ENCODE measurements around the gene MRS2.
"Not testable (repeated sequence)": the region's sequence is repeated elsewhere in the genome, so short reads cannot be mapped to it uniquely, and the experiment has no call there.

MRS2 gene

DNA sequence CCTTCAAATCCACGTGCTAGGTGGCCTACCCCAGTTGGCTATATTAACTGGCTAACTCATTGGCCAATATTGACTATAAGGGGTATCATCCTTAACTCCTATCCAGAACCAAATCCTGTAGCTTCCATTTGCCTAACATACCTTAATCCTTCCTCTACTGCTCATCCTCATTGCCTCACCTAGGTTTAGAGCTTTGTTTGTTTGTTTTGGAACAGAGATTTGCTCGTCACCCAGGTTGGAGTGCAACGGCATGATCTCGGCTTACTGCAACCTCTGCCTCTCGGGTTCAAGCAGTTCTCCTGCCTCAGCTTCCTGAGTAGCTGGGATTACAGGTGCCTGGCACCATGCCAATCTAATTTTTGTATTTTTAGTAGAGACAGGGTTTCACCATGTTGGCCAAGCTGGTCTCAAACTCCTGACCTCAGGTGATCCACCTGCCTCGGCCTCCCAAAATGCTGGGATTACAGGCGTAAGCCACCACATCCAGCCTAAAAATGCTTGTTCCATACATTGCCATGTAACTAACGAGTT, 37.6 kb upstream of the MRS2 start:
- not testable (repeated sequence) for H3K9me3 ChIP-seq (ENCODE audit: control insufficient read depth in 1 of 2, low read length in 2 of 2); H3K27ac ChIP-seq (ENCODE audit: low read depth, low read length); H3K4me1 ChIP-seq (ENCODE audit: control insufficient read depth in 1 of 2, insufficient read depth in 2 of 2, low read length in 2 of 2); H3K36me3 ChIP-seq (ENCODE audit: control insufficient read depth in 1 of 2, insufficient read depth in 2 of 2, low read length in 2 of 2); H3K9ac ChIP-seq (ENCODE audit: low read depth in 1 of 2, low read length in 2 of 2); H3K27me3 ChIP-seq (ENCODE audit: control insufficient read depth in 1 of 2, insufficient read depth in 2 of 2, low read length in 2 of 2); H3K4me3 ChIP-seq (ENCODE audit: low read depth in 1 of 2, low read length in 2 of 2)

- Histone ChIP-seq H3K27me3 (ENCODE audit: control insufficient read depth in 1 of 2, insufficient read depth in 2 of 2, low read length in 2 of 2) (no peaks in the 10 kb centered on the region), H3K9ac (ENCODE audit: low read depth in 1 of 2, low read length in 2 of 2) (no peak overlapping the region), H3K36me3 (ENCODE audit: control insufficient read depth in 1 of 2, insufficient read depth in 2 of 2, low read length in 2 of 2) (no peaks in the 10 kb centered on the region), H3K4me3 (ENCODE audit: low read depth in 1 of 2, low read length in 2 of 2) (no peak overlapping the region), H3K4me1 (ENCODE audit: control insufficient read depth in 1 of 2, insufficient read depth in 2 of 2, low read length in 2 of 2) (no peaks in the 10 kb centered on the region), H3K9me3 (ENCODE audit: control insufficient read depth in 1 of 2, low read length in 2 of 2) (no peaks in the 10 kb centered on the region), H3K27ac (ENCODE audit: low read depth, low read length) (no peak overlapping the region)
Measured at GRCh38 chr6:24374612-24375011, 28.1 kb upstream of the MRS2 start.

GRCh38 chr6:24376871-24377270, 25.9 kb upstream of the MRS2 start:
- H3K4me1 ChIP-seq (ENCODE audit: control insufficient read depth in 1 of 2, insufficient read depth in 2 of 2, low read length in 2 of 2), result no peaks in the 10 kb centered on the region
- H3K27me3 ChIP-seq (ENCODE audit: control insufficient read depth in 1 of 2, insufficient read depth in 2 of 2, low read length in 2 of 2), result no peaks in the 10 kb centered on the region
- H3K4me3 ChIP-seq (ENCODE audit: low read depth in 1 of 2, low read length in 2 of 2), result no peak overlapping the region
- H3K27ac ChIP-seq (ENCODE audit: low read depth, low read length), result no peak overlapping the region
- H3K36me3 ChIP-seq (ENCODE audit: control insufficient read depth in 1 of 2, insufficient read depth in 2 of 2, low read length in 2 of 2), result no peaks in the 10 kb centered on the region
- H3K9me3 ChIP-seq (ENCODE audit: control insufficient read depth in 1 of 2, low read length in 2 of 2), result no peaks in the 10 kb centered on the region
- H3K9ac ChIP-seq (ENCODE audit: low read depth in 1 of 2, low read length in 2 of 2), result no peak overlapping the region

DNA sequence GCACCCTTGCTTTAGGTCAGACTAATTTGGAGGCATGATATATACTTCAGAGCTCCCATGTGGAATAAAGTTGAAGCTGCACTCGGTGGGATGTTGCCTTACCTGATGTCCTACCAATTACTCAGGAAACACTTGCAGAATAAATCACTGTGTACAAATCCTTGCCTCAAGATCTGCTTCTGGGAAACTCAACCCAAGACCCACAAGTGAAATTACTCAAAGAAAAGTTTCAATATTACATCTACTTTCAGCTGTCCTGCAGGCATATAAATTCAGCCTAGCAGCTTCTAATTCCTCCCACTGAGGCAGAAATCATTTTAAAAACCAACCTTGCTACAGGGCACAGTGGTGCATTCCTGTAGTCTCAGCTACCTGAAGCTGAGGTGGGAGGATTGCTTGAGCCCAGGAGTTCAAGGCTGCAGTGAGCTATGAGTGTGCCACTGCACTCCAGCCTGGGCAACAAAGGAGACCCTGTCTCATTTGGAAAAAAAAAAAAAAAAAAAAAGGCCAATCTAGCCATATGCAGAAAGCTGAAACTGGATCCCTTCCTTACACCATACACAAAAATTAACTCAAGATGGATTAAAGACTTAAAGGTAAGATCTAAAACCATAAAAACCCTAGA, 24.2 kb upstream of the MRS2 start:
- no peaks in the 10 kb centered on the region for H3K4me1 ChIP-seq (ENCODE audit: control insufficient read depth in 1 of 2, insufficient read depth in 2 of 2, low read length in 2 of 2)

DNA sequence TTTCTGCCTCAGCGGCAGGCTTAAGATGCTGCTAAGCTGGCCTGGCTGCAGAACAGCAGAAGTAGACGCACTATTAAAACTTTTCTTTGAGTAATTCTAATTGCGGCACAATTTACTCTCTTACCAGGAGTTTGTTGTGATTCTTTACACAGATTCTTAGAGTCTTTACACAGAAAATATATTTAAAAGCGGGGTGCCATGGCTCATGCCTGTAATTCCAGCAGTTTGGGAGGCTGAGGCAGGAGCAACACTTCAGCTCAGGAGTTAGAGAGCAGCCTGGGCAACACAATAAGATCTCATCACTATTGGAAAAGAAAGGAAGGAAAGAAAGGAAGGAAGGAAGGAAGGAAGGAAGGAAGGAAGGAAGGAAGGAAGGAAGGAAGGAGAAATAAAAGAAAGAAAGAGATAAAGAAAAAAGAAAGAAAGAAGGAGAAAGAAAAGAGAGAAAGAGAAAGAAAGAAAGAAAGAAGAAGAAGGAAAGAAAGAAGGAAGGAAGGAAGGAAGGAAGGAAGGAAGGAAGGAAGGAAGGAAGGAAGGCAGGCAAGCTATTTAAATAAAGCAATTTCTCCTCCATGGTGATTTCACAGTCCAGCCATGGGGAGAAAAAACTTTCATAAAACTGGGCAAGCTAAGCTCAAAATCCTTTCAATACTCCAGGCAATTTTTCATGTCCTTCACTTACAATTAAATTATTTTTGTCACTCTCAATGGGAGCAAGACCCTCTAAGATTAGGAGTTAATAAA, 21.1 kb upstream of the MRS2 start:
- H3K4me1 ChIP-seq (ENCODE audit: control insufficient read depth in 1 of 2, insufficient read depth in 2 of 2, low read length in 2 of 2), result no peaks in the 10 kb centered on the region
- no peak overlapping the region for H3K27ac ChIP-seq (ENCODE audit: low read depth, low read length)
- no peak overlapping the region for H3K4me3 ChIP-seq (ENCODE audit: low read depth in 1 of 2, low read length in 2 of 2)

More for the DNA sequence above, 24.2 kb upstream of the MRS2 start:
- no peaks in the 10 kb centered on the region for H3K36me3 ChIP-seq (ENCODE audit: control insufficient read depth in 1 of 2, insufficient read depth in 2 of 2, low read length in 2 of 2)
- no peak overlapping the region for H3K4me3 ChIP-seq (ENCODE audit: low read depth in 1 of 2, low read length in 2 of 2)
- H3K9ac ChIP-seq (ENCODE audit: low read depth in 1 of 2, low read length in 2 of 2), result no peak overlapping the region
- no peaks in the 10 kb centered on the region for H3K9me3 ChIP-seq (ENCODE audit: control insufficient read depth in 1 of 2, low read length in 2 of 2)
- no peak overlapping the region for H3K27ac ChIP-seq (ENCODE audit: low read depth, low read length)
- no peaks in the 10 kb centered on the region for H3K27me3 ChIP-seq (ENCODE audit: control insufficient read depth in 1 of 2, insufficient read depth in 2 of 2, low read length in 2 of 2)

GRCh38 chr6:24382220-24382540, 20.6 kb upstream of the MRS2 start:
- Histone ChIP-seq H3K27ac (ENCODE audit: low read depth, low read length) (no peak overlapping the region), H3K9me3 (ENCODE audit: control insufficient read depth in 1 of 2, low read length in 2 of 2) (no peaks in the 10 kb centered on the region), H3K4me1 (ENCODE audit: control insufficient read depth in 1 of 2, insufficient read depth in 2 of 2, low read length in 2 of 2) (no peaks in the 10 kb centered on the region), H3K9ac (ENCODE audit: low read depth in 1 of 2, low read length in 2 of 2) (no peak overlapping the region), H3K27me3 (ENCODE audit: control insufficient read depth in 1 of 2, insufficient read depth in 2 of 2, low read length in 2 of 2) (no peaks in the 10 kb centered on the region), H3K4me3 (ENCODE audit: low read depth in 1 of 2, low read length in 2 of 2) (no peak overlapping the region), H3K36me3 (ENCODE audit: control insufficient read depth in 1 of 2, insufficient read depth in 2 of 2, low read length in 2 of 2) (no peaks in the 10 kb centered on the region)

More for the DNA sequence above, 21.1 kb upstream of the MRS2 start:
- Histone ChIP-seq H3K9me3 (ENCODE audit: control insufficient read depth in 1 of 2, low read length in 2 of 2) (no peaks in the 10 kb centered on the region), H3K27me3 (ENCODE audit: control insufficient read depth in 1 of 2, insufficient read depth in 2 of 2, low read length in 2 of 2) (no peaks in the 10 kb centered on the region), H3K36me3 (ENCODE audit: control insufficient read depth in 1 of 2, insufficient read depth in 2 of 2, low read length in 2 of 2) (no peaks in the 10 kb centered on the region), H3K9ac (ENCODE audit: low read depth in 1 of 2, low read length in 2 of 2) (no peak overlapping the region)

DNA sequence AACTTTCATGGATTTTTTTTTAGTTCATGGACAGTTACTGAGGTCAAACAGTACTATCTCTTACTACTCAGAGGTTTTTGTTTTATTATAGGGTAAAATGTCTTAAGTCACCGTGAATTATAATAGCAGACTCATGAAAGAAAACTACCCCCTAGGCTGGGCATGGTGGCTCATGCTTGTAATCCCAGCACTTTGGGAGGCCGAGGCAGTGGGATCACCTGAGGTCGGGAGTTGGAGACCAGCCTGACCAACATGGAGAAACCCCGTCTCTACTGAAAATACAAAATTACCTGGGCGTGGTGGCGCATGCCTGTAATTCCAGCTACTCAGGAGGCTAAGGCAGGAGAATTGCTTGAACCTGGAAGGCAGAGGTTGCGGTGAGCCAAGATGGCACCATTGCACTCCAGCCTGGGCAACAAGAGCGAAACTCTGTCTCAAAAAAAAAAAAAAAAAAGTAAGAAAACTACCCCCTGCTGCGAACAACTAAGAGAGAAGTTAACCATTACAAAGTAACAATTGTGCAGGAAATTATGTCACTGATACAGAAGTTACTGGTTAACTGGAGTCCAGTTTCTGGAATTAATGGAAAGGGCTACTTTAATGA, 19.7 kb upstream of the MRS2 start:
- H3K4me3 ChIP-seq (ENCODE audit: low read depth in 1 of 2, low read length in 2 of 2); H3K27ac ChIP-seq (ENCODE audit: low read depth, low read length); H3K36me3 ChIP-seq (ENCODE audit: control insufficient read depth in 1 of 2, insufficient read depth in 2 of 2, low read length in 2 of 2); H3K9ac ChIP-seq (ENCODE audit: low read depth in 1 of 2, low read length in 2 of 2); H3K27me3 ChIP-seq (ENCODE audit: control insufficient read depth in 1 of 2, insufficient read depth in 2 of 2, low read length in 2 of 2); H3K9me3 ChIP-seq (ENCODE audit: control insufficient read depth in 1 of 2, low read length in 2 of 2); H3K4me1 ChIP-seq (ENCODE audit: control insufficient read depth in 1 of 2, insufficient read depth in 2 of 2, low read length in 2 of 2): not testable (repeated sequence)

GRCh38 chr6:24384369-24385130, 18.2 kb upstream of the MRS2 start:
- H3K27me3 ChIP-seq (ENCODE audit: control insufficient read depth in 1 of 2, insufficient read depth in 2 of 2, low read length in 2 of 2); H3K4me1 ChIP-seq (ENCODE audit: control insufficient read depth in 1 of 2, insufficient read depth in 2 of 2, low read length in 2 of 2); H3K36me3 ChIP-seq (ENCODE audit: control insufficient read depth in 1 of 2, insufficient read depth in 2 of 2, low read length in 2 of 2); H3K4me3 ChIP-seq (ENCODE audit: low read depth in 1 of 2, low read length in 2 of 2); H3K9me3 ChIP-seq (ENCODE audit: control insufficient read depth in 1 of 2, low read length in 2 of 2); H3K27ac ChIP-seq (ENCODE audit: low read depth, low read length); H3K9ac ChIP-seq (ENCODE audit: low read depth in 1 of 2, low read length in 2 of 2): not testable (repeated sequence)

- Histone ChIP-seq H3K27ac (ENCODE audit: low read depth, low read length) (no peak overlapping the region), H3K4me1 (ENCODE audit: control insufficient read depth in 1 of 2, insufficient read depth in 2 of 2, low read length in 2 of 2) (no peaks in the 10 kb centered on the region), H3K9ac (ENCODE audit: low read depth in 1 of 2, low read length in 2 of 2) (no peak overlapping the region), H3K36me3 (ENCODE audit: control insufficient read depth in 1 of 2, insufficient read depth in 2 of 2, low read length in 2 of 2) (no peaks in the 10 kb centered on the region), H3K27me3 (ENCODE audit: control insufficient read depth in 1 of 2, insufficient read depth in 2 of 2, low read length in 2 of 2) (no peaks in the 10 kb centered on the region), H3K4me3 (ENCODE audit: low read depth in 1 of 2, low read length in 2 of 2) (no peak overlapping the region), H3K9me3 (ENCODE audit: control insufficient read depth in 1 of 2, low read length in 2 of 2) (no peaks in the 10 kb centered on the region)
Measured at GRCh38 chr6:24385536-24386269, 17.0 kb upstream of the MRS2 start.
